Right lobe of liver (tissue), 6 donors: ENCODE measurements around the gene DDX55. TPM values are rescaled to one million over a fixed set of nuclear protein-coding genes. Genes with fewer than 3 reads are reported as not detected.
A peak's percentile ranks its signal among the peaks of the same experiment; 100 is the strongest.

Experiments
- ATAC-seq, 4 donors: fragments of 200-7000 bp; cut with Tn5 transposase; one replicate each; pipeline ENCODE4 v1.9.1; 2020; ENCODE audit warnings: mild to moderate bottlenecking in 4 of 4, moderate library complexity in 4 of 4
- DNase-seq, 3 donors: peaks; one replicate each; pipeline ENCODE4 v3.0.0-alpha.2; 2020
- H3K27ac ChIP-seq, 3 donors: fragments of 200-600 bp; one replicate each; pipeline ENCODE4 v1.8.0; 2022
- H3K27me3 ChIP-seq, 2 donors: fragments of 200-600 bp; one replicate each; pipeline ENCODE4 v1.8.0; 2022
- H3K36me3 ChIP-seq, 4 donors: fragments of 200-600 bp; sonication (generic) in 1 of 4; one replicate each; pipeline versions ENCODE4 v1.5.1 to v1.8.0; 2017 to 2022; ENCODE audit warnings: control low read depth in 1 of 4
- H3K4me1 ChIP-seq, 4 donors: fragments of 200-600 bp; sonication (generic) in 1 of 4; one replicate each; pipeline versions ENCODE4 v1.5.1 to v1.8.0; 2017 to 2022; ENCODE audit warnings: control low read depth in 1 of 4
- H3K4me3 ChIP-seq, 3 donors: fragments of 200-600 bp; one replicate each; pipeline ENCODE4 v1.8.0; 2022
- H3K9me3 ChIP-seq, 4 donors: fragments of 200-600 bp; sonication (generic) in 1 of 4; one replicate each; pipeline versions ENCODE4 v1.5.1 to v1.8.0; 2017 to 2022; ENCODE audit warnings: control low read depth in 1 of 4
- CTCF ChIP-seq, 4 donors: fragments of 200-600 bp in 3 of 4; fragments of 450-650 bp in 1 of 4; IDR thresholded peaks; one replicate each; pipeline versions ENCODE4 v1.5.1 to v1.8.0; 2016 to 2022; ENCODE audit warnings: antibody characterized with exemption in 4 of 4, mild to moderate bottlenecking in 2 of 4
- POLR2A ChIP-seq: fragments of 450-650 bp; IDR thresholded peaks from one replicate; pipeline ENCODE4 v1.6.1; 2017; ENCODE audit warnings: antibody characterized with exemption, mild to moderate bottlenecking
- WGBS: methylation state at CpG from one replicate; pipeline ENCODE4 v1.1.6; 2018; ENCODE audit warnings: low coverage, low lambda C conversion rate; ENCODE audit not compliant: insufficient coverage; ENCODE audit errors: missing lambda C conversion rate; 5-methylcytosine and 5-hydroxymethylcytosine counted together
- intact Hi-C, 2 donors: fragments of 100-400 bp; cut with DNase I; formaldehyde crosslinking; loops; one replicate each; pipeline versions ENCODE4 v1.11.2 to v1.14.1; 2022
- total RNA-seq, 6 experiments: library from RNA; depleted of rRNA in 2 of 6; stranded (reverse); fragments of >200 nt in 2 of 6; fragmentation: NEBNext Ultra II Directional in 3 of 6; extraction: Animal tissue kit (Norgen Biotek cat#: 25700) in 3 of 6; gene quantifications; one replicate each; pipeline versions ENCODE4 v1.1.0 to v1.2.4, GENCODE V29; 2016 to 2023
- donor health status: DM: no; HTN: yes; CAD: no.
- donor health status: DM: no; HTN: no; CAD: no.
- donor health status: DM: no; HTN: no; CAD: no.
- donor health status: DM: no; HTN: yes; CAD: no.
- donor health status: DM: no; HTN: yes; CAD: no.

DDX55 gene
- total RNA-seq, 6 experiments from 2014 or later: 6.4 to 33.3 (median 10.5) TPM

GRCh38 chr12:123580772-123581171 lies 21.1 kb upstream of the DDX55 start:
- no peak for DNase-seq
- Histone ChIP-seq H3K27me3 (no peaks in the 10 kb centered on the region), H3K36me3 (no peaks in the 10 kb centered on the region), H3K9me3 (no peaks in the 10 kb centered on the region), H3K27ac (no peak overlapping the region), H3K4me1 (peaks cover 0 to 19% (median 6%) of the 10 kb centered on the region in 4 donors), H3K4me3 (no peak overlapping the region)
- no peak for TF ChIP-seq POLR2A
- TF ChIP-seq CTCF (IDR thresholded peaks at IDR 0.05): no peak
- ATAC-seq: no peak
- 75% methylated on average over 1 of the region's 4 CpGs for WGBS
- intact Hi-C loops: no loop called here

GRCh38 chr12:123591702-123592481 lies 10.0 kb upstream of the DDX55 start:
- TF ChIP-seq POLR2A (no peak), CTCF (IDR thresholded peaks at IDR 0.05) (no peak)
- peaks cover 0 to 84% (median 34%) of the 10 kb centered on the region in 4 donors for H3K36me3 ChIP-seq
- 82% methylated on average over 8 of the region's 8 CpGs for WGBS
- H3K4me1 ChIP-seq: peaks cover 0 to 60% (median 18%) of the 10 kb centered on the region in 4 donors
- ATAC-seq: peak; percentile 43 to 86 (median 54)
- peak overlapping the region in 1 of 3 donors; percentile 57 for H3K27ac ChIP-seq
- H3K27me3 ChIP-seq: no peaks in the 10 kb centered on the region
- intact Hi-C loops: no loop called here
- no peaks in the 10 kb centered on the region for H3K9me3 ChIP-seq
- DNase-seq: peak in 1 of 3 donors; percentile 25
- no peak overlapping the region for H3K4me3 ChIP-seq

GRCh38 chr12:123595729-123596128 lies 6.2 kb upstream of the DDX55 start:
- TF ChIP-seq CTCF (IDR thresholded peaks at IDR 0.05): no peak
- TF ChIP-seq POLR2A: no peak
- peak in 1 of 3 donors; percentile 38 for DNase-seq
- Histone ChIP-seq H3K4me3 (no peak overlapping the region), H3K27ac (peak overlapping the region in 1 of 3 donors; percentile 29), H3K36me3 (peaks cover 0 to 63% (median 14%) of the 10 kb centered on the region in 4 donors), H3K9me3 (no peaks in the 10 kb centered on the region), H3K27me3 (no peaks in the 10 kb centered on the region), H3K4me1 (peaks cover 0 to 40% (median 18%) of the 10 kb centered on the region in 4 donors)
- intact Hi-C loops: no loop called here
- ATAC-seq: peak; percentile 48 to 85 (median 80)

GRCh38 chr12:123597100-123597499 lies 4.8 kb upstream of the DDX55 start:
- no peak overlapping the region for H3K4me3 ChIP-seq
- TF ChIP-seq POLR2A (no peak), CTCF (IDR thresholded peaks at IDR 0.05) (no peak)
- DNase-seq: no peak
- H3K36me3 ChIP-seq: peaks cover 0 to 50% (median 10%) of the 10 kb centered on the region in 4 donors
- ATAC-seq: no peak
- intact Hi-C loops: no loop called here
- no peak overlapping the region for H3K27ac ChIP-seq
- H3K4me1 ChIP-seq: peaks cover 0 to 28% (median 9%) of the 10 kb centered on the region in 4 donors
- 78% methylated on average over 3 of the region's 3 CpGs for WGBS
- no peaks in the 10 kb centered on the region for H3K9me3 ChIP-seq
- no peaks in the 10 kb centered on the region for H3K27me3 ChIP-seq
